Gastroesophageal sphincter (tissue), 3 donors: ENCODE measurements around the gene SIN3B.

Source experiments
- EP300 ChIP-seq: sonication (generic); formaldehyde crosslinking; IDR thresholded peaks from one replicate; pipeline ENCODE4 v1.6.1; 2017; ENCODE audit warnings: antibody characterized with exemption, mild to moderate bottlenecking
- POLR2A ChIP-seq, 2 donors: fragments of 450-650 bp; IDR thresholded peaks; one replicate each; pipeline ENCODE4 v1.6.1; 2017; ENCODE audit warnings: antibody characterized with exemption in 2 of 2, mild to moderate bottlenecking in 2 of 2, moderate library complexity in 1 of 2
- POLR2AphosphoS5 ChIP-seq: sonication (generic); formaldehyde crosslinking; IDR thresholded peaks from one replicate; pipeline ENCODE4 v1.6.1; 2017; ENCODE audit warnings: antibody characterized with exemption
- TF ChIP-seq, protein P1 (sequence below), 4 experiments: fragments of 200-600 bp in 2 of 4; fragments of 450-650 bp in 2 of 4; sonication (generic) in 1 of 4; IDR thresholded peaks; one replicate each; pipeline ENCODE4 v1.5.1; 2017 to 2019; ENCODE audit warnings: antibody characterized with exemption in 4 of 4, mild to moderate bottlenecking in 2 of 4, moderate library complexity in 2 of 4

GRCh38 chr19:16917401-16917800, 88.2 kb downstream of the SIN3B start:
- TF ChIP-seq, protein P1, sequence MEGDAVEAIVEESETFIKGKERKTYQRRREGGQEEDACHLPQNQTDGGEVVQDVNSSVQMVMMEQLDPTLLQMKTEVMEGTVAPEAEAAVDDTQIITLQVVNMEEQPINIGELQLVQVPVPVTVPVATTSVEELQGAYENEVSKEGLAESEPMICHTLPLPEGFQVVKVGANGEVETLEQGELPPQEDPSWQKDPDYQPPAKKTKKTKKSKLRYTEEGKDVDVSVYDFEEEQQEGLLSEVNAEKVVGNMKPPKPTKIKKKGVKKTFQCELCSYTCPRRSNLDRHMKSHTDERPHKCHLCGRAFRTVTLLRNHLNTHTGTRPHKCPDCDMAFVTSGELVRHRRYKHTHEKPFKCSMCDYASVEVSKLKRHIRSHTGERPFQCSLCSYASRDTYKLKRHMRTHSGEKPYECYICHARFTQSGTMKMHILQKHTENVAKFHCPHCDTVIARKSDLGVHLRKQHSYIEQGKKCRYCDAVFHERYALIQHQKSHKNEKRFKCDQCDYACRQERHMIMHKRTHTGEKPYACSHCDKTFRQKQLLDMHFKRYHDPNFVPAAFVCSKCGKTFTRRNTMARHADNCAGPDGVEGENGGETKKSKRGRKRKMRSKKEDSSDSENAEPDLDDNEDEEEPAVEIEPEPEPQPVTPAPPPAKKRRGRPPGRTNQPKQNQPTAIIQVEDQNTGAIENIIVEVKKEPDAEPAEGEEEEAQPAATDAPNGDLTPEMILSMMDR (IDR thresholded peaks at IDR 0.05) = no peak
- no peak for TF ChIP-seq POLR2AphosphoS5
- no peak for TF ChIP-seq POLR2A (IDR thresholded peaks at IDR 0.05)
- TF ChIP-seq EP300 = no peak
